ENCODE results near the gene CCSAP.

DNA sequence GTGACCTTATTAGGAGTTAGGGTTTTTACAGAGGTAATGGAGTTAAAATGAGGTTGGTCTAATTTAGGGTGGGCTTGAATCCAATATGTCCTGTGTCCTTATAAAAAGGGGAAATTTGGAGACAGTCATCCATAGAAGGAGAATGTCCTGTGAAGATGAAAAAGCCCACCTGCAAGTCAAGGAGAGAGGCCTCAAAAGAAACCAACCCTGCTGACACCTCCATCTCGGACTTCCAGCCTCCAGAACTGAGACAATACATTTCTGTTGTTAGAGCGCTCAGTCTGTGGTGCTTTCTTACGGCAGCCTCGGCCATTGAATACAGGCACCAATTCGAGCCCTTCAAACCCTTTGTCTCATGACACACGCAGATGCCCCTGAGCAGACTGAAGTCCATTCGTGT, 47.3 kb upstream of the CCSAP start:
- TF ChIP-seq CTCF (IDR thresholded peaks at IDR 0.05) (no peak), POLR2A (IDR thresholded peaks at IDR 0.05) (no peak)
